ENCODE measurements around the gene SLIT3.

Gene SLIT3

DNA sequence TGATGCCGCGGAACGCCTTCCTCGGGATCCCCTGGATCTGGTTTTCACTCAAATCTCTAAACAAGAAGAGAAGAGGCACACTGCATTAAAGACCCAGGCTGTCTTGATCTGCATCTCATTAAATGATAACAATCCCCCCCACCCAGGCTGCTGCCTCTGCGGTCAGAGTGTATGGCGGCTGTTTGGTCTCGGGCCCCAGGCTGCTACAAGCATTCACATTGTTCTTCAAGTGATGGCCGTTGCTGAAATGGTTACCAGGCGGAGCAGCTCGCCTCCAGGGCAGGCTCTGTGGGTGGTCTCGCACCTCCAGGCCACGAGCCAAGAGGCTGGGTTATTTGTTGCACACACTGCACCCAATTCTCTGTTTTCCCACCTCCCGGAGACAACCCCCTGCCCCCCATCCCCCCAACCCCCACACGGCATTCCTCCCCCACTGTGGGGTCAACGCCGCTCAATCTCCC is 417.6 kb downstream of the SLIT3 start:
- Histone ChIP-seq H3K9ac (ENCODE audit: low read length) (no peak overlapping the region), H3K9me2 (replicated peaks; ENCODE audit: insufficient read depth, low read length) (no peaks in the 10 kb centered on the region), H3F3A (ENCODE audit: insufficient read depth) (no peaks in the 10 kb centered on the region), H3K27me3 (ENCODE audit: low read length) (no peaks in the 10 kb centered on the region), H3K36me3 (ENCODE audit: low read length) (no peaks in the 10 kb centered on the region), H3K79me2 (ENCODE audit: insufficient read depth, low read length) (no peaks in the 10 kb centered on the region), H2AFZ (ENCODE audit: low read depth, low read length, severe bottlenecking) (no peak overlapping the region), H4K20me1 (ENCODE audit: low read depth, low read length) (no peaks in the 10 kb centered on the region), H3K4me2 (ENCODE audit: low read depth, low read length, poor library complexity, severe bottlenecking) (no peak overlapping the region), H3K4me3 (ENCODE audit: insufficient read depth, low read length, poor library complexity, severe bottlenecking) (no peak overlapping the region), H3K27ac (ENCODE audit: low read depth, low read length) (no peak overlapping the region), H3K9me3 (ENCODE audit: insufficient read depth, low read length) (no peaks in the 10 kb centered on the region)
- TF ChIP-seq, protein P1, sequence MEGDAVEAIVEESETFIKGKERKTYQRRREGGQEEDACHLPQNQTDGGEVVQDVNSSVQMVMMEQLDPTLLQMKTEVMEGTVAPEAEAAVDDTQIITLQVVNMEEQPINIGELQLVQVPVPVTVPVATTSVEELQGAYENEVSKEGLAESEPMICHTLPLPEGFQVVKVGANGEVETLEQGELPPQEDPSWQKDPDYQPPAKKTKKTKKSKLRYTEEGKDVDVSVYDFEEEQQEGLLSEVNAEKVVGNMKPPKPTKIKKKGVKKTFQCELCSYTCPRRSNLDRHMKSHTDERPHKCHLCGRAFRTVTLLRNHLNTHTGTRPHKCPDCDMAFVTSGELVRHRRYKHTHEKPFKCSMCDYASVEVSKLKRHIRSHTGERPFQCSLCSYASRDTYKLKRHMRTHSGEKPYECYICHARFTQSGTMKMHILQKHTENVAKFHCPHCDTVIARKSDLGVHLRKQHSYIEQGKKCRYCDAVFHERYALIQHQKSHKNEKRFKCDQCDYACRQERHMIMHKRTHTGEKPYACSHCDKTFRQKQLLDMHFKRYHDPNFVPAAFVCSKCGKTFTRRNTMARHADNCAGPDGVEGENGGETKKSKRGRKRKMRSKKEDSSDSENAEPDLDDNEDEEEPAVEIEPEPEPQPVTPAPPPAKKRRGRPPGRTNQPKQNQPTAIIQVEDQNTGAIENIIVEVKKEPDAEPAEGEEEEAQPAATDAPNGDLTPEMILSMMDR (IDR thresholded peaks at IDR 0.05; ENCODE audit: insufficient read depth, low read length, poor library complexity, severe bottlenecking): no peak
- TF ChIP-seq EZH2phosphoT487 (conservative IDR thresholded peaks at IDR 0.05; ENCODE audit: low read length): no peak

DNA sequence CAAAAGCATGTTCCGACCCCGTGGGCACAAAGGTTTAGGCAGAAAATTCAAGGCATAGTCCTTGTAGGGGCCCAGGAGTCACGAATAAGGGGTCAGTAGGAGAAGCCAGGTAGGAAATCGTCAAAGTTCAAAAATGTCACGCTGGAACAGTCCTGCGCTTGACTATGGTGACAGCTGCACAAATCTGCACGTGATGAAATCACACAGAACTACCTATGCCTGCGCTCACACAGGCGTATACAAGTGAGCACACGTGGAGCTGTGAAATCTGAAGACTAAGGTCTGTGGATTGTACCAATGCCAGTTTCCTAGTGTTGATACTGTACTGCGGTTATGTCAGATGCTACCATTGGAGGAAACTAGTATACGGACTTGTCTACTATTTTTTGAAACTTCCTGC is 418.7 kb downstream of the SLIT3 start:
- no peak overlapping the region for H3K4me3 ChIP-seq (ENCODE audit: insufficient read depth, low read length, poor library complexity, severe bottlenecking)
- H3K4me2 ChIP-seq (ENCODE audit: low read depth, low read length, poor library complexity, severe bottlenecking): no peak overlapping the region
- no peaks in the 10 kb centered on the region for H3F3A ChIP-seq (ENCODE audit: insufficient read depth)
- no peaks in the 10 kb centered on the region for H3K9me2 ChIP-seq (replicated peaks; ENCODE audit: insufficient read depth, low read length)
- no peaks in the 10 kb centered on the region for H3K36me3 ChIP-seq (ENCODE audit: low read length)
- H3K27ac ChIP-seq (ENCODE audit: low read depth, low read length): no peak overlapping the region
- no peak overlapping the region for H3K9ac ChIP-seq (ENCODE audit: low read length)
- H4K20me1 ChIP-seq (ENCODE audit: low read depth, low read length): no peaks in the 10 kb centered on the region
- H2AFZ ChIP-seq (ENCODE audit: low read depth, low read length, severe bottlenecking): no peak overlapping the region
- H3K9me3 ChIP-seq (ENCODE audit: insufficient read depth, low read length): no peaks in the 10 kb centered on the region
- H3K79me2 ChIP-seq (ENCODE audit: insufficient read depth, low read length): no peaks in the 10 kb centered on the region
- TF ChIP-seq EZH2phosphoT487 (conservative IDR thresholded peaks at IDR 0.05; ENCODE audit: low read length): no peak
- TF ChIP-seq, protein P1 (IDR thresholded peaks at IDR 0.05; ENCODE audit: insufficient read depth, low read length, poor library complexity, severe bottlenecking): no peak
- no peaks in the 10 kb centered on the region for H3K27me3 ChIP-seq (ENCODE audit: low read length)

DNA sequence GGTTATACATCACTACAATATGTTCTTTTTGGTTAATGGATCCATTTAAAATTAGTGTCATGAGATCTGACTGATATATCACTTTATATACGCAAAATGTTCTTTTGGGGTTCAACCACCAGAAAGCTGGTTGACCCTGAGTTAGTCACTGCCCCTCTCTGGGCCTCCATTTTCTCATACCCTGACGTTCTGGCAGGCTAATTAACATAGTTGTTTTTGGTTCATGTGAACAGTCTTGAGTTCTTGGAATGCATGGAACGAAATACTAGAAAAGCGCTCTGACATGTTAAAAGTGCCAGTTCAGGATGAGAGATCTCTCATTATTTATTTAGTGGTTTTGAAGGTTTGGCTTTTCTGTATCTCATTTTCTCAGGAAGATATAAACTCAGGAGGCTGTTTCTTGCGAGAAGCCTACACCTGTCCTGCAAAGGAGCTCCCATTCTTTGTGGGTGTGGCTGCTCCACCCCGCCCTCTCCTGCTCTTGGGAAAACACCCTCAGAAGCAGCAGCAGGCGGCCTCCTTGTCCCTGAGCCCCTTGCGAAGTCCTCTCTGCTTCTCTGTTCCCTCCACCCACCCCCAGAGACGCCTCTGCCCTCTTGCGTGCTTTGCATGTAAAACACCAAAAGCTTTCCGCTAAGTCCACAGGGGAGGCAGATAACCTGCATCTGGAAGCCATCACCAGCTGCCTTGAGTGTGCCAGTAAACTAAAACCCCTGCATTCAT is 419.4 kb downstream of the SLIT3 start:
- Histone ChIP-seq H3K9me3 (ENCODE audit: insufficient read depth, low read length) (no peaks in the 10 kb centered on the region), H3K4me3 (ENCODE audit: insufficient read depth, low read length, poor library complexity, severe bottlenecking) (no peak overlapping the region), H2AFZ (ENCODE audit: low read depth, low read length, severe bottlenecking) (no peak overlapping the region), H3K27me3 (ENCODE audit: low read length) (no peaks in the 10 kb centered on the region), H3K4me2 (ENCODE audit: low read depth, low read length, poor library complexity, severe bottlenecking) (no peak overlapping the region), H3K9ac (ENCODE audit: low read length) (no peak overlapping the region), H3K36me3 (ENCODE audit: low read length) (no peaks in the 10 kb centered on the region), H3F3A (ENCODE audit: insufficient read depth) (no peaks in the 10 kb centered on the region), H3K9me2 (replicated peaks; ENCODE audit: insufficient read depth, low read length) (no peaks in the 10 kb centered on the region), H3K79me2 (ENCODE audit: insufficient read depth, low read length) (no peaks in the 10 kb centered on the region), H3K27ac (ENCODE audit: low read depth, low read length) (no peak overlapping the region), H4K20me1 (ENCODE audit: low read depth, low read length) (no peaks in the 10 kb centered on the region)
- no peak for TF ChIP-seq EZH2phosphoT487 (conservative IDR thresholded peaks at IDR 0.05; ENCODE audit: low read length)

DNA sequence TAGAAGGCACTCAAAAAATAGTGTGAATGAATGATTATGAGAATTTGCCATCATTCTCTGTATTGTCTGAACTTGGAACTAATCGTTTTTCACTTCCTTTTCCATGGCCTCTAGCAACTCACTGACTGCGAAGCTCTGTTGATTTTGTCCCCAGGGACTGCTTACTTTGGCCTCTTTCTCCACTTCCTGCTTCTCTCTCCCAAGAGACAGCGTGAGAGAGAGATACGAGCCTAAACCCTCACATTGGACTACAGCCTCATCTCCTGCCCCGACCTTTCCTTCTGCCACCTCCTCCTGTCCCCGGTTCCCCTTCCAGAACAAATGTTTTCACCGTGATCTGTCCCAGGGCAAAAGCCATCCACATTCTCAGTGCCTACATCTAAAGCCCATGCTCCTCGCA is 421.0 kb downstream of the SLIT3 start:
- H4K20me1 ChIP-seq (ENCODE audit: low read depth, low read length): no peaks in the 10 kb centered on the region
- H3K4me2 ChIP-seq (ENCODE audit: low read depth, low read length, poor library complexity, severe bottlenecking): no peak overlapping the region
- TF ChIP-seq EZH2phosphoT487 (conservative IDR thresholded peaks at IDR 0.05; ENCODE audit: low read length): no peak
- TF ChIP-seq, protein P1 (IDR thresholded peaks at IDR 0.05; ENCODE audit: insufficient read depth, low read length, poor library complexity, severe bottlenecking): no peak
- H3K79me2 ChIP-seq (ENCODE audit: insufficient read depth, low read length): no peaks in the 10 kb centered on the region
- no peak overlapping the region for H3K9ac ChIP-seq (ENCODE audit: low read length)
- H2AFZ ChIP-seq (ENCODE audit: low read depth, low read length, severe bottlenecking): no peak overlapping the region
- no peak overlapping the region for H3K27ac ChIP-seq (ENCODE audit: low read depth, low read length)
- no peaks in the 10 kb centered on the region for H3F3A ChIP-seq (ENCODE audit: insufficient read depth)
- H3K36me3 ChIP-seq (ENCODE audit: low read length): no peaks in the 10 kb centered on the region
- H3K9me2 ChIP-seq (replicated peaks; ENCODE audit: insufficient read depth, low read length): no peaks in the 10 kb centered on the region
- no peaks in the 10 kb centered on the region for H3K9me3 ChIP-seq (ENCODE audit: insufficient read depth, low read length)
- H3K27me3 ChIP-seq (ENCODE audit: low read length): no peaks in the 10 kb centered on the region
- no peak overlapping the region for H3K4me3 ChIP-seq (ENCODE audit: insufficient read depth, low read length, poor library complexity, severe bottlenecking)

All from SU-DHL-6 (cell line).